ENCODE results near the gene H6PD.

The H6PD gene

DNA sequence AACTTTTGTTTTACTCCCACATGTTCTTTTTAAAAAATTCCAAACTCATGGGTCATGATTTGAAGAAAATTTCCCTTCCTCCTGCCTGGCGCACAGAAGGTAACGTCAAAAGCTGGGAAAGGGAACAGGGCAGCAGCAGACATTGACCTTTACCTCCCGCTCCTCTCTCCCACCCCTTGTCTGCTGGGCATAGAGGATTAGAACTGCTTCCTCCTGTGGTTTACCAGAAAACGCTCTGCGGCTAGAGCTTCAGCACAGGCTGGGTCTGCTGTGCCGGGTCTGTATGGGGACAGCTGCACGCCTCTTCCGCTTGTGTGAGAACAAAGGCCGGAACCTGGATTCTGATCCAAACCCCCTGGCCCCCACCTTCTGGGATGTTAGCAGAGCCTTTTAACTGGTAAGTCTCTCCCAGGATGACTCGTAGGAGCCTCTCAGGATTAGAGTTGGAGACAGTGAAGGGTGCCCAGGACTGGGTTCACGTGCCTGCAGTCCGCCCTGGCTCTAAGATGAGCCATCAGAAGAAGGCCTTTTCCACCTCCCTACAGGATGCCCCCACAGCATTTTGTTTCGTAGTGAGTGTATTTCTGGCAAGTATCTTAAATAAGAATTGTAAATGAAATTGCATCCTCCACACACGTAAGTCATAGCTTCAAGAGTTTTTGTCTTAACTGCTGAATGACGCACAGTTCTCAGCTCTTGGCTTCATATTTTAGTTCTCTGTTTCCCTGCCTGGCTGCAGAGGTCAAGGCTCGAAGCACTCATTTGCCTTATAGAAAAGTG, 5.2 kb downstream of the H6PD start:
- DNase-seq (ENCODE audit: low read depth): peak; percentile 89
- no peak for TF ChIP-seq CTCF (IDR thresholded peaks at IDR 0.05; ENCODE audit: low read length, missing control alignments)
- H3K4me3 ChIP-seq (replicated peaks; ENCODE audit: low read depth, low read length): peak overlapping the region; percentile 6

GRCh38 chr1:9240914-9241820, 6.6 kb downstream of the H6PD start:
- no peak overlapping the region for H3K4me3 ChIP-seq (replicated peaks; ENCODE audit: low read depth, low read length)
- TF ChIP-seq CTCF (IDR thresholded peaks at IDR 0.05; ENCODE audit: low read length, missing control alignments): no peak
- no peak for DNase-seq (ENCODE audit: low read depth)

DNA sequence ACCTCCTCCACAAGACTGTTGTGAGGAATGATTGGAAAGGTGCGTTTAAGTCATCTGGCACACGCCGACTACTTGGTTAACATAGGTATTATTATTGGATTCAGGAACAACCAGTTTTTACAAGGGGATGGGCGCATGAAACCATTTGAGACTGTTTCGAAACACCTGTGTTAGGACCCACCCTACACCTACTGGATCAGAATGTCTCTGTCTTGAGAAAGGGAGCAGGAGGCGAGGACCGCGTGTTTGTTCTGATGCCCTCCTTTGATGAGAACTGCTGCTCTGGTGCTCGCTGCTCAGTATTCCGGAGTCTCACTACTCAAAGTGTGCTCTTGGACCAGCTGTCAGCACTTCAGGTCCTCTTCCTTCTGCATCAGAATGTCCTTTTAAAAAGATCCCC, 7.3 kb downstream of the H6PD start:
- H3K4me3 ChIP-seq (replicated peaks; ENCODE audit: low read depth, low read length): no peak overlapping the region
- no peak for DNase-seq (ENCODE audit: low read depth)
- no peak for TF ChIP-seq CTCF (IDR thresholded peaks at IDR 0.05; ENCODE audit: low read length, missing control alignments)

DNA sequence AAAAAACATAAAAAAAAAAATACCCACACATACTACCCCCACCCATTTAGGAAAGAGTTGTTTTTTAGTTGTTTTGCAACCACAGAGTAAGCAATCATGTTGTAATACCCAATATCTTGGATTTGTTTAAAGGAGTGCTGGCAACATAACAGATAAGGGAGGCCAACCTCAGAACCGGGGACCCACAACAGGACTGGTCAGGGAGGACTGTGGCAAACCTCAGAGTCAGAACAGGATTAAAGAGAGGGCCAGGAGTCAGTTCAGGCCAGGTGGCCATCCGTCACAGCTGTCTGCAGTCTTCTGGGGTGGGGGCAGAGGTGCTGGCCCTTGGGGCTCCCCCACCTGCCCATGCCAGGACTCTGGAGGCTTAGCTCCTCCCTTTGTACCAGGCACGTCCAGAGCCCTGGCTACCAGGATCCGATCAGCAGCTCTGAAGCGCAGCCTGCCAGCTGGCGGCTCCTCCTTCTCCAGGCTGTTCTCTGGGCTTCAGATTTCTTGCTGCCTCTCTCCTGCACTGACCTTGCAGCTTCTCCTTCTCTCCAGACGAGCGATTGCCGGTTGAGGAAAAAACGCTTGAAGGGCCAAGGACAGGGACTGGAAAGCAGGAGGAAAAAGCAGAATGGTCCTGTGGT, 7.9 kb downstream of the H6PD start:
- no peak for TF ChIP-seq CTCF (IDR thresholded peaks at IDR 0.05; ENCODE audit: low read length, missing control alignments)
- peak; percentile 82 for DNase-seq (ENCODE audit: low read depth)
- H3K4me3 ChIP-seq (replicated peaks; ENCODE audit: low read depth, low read length): no peak overlapping the region

DNA sequence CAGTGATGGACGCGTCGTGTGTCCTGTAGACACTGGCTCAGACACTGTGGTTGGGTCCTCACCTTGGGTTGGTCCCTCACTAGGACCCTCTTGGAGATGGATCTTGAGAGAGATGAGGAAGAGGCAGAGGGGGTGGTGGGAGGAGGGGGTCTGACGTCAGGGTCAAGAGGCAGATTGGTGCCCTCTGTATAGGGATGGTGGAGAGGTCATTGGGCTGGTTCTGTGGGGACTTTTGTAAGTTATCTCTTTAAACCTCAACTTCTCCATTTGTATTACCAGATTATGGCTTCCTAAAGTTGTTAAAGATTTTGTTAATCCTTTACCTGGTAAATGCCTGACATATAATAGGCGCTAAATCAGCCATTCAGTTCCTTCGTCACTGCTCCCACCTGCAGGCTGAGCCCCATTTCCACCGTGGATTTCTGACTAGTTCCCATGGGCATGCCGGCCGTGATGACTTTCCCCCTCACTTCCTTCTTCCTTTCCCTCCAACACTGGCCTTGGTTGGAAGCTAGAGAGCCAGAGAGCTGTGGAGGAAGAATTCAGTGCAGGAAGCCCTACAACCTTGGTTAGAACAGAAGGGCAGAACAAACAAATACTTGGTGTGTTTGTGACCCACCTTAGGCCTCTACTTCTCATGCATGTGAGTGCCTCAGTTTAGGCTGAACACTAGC, 8.6 kb downstream of the H6PD start:
- no peak for DNase-seq (ENCODE audit: low read depth)
- no peak for TF ChIP-seq CTCF (IDR thresholded peaks at IDR 0.05; ENCODE audit: low read length, missing control alignments)
- H3K4me3 ChIP-seq (replicated peaks; ENCODE audit: low read depth, low read length): no peak overlapping the region

GRCh38 chr1:9244501-9245229, 10.1 kb downstream of the H6PD start:
- no peak overlapping the region for H3K4me3 ChIP-seq (replicated peaks; ENCODE audit: low read depth, low read length)
- no peak for TF ChIP-seq CTCF (IDR thresholded peaks at IDR 0.05; ENCODE audit: low read length, missing control alignments)
- peak; percentile 61 for DNase-seq (ENCODE audit: low read depth)

All from fibroblast of pulmonary artery (primary cell).